HG03025 (cell line): Measurements from ENCODE around the gene ACKR4.
"Not testable (repeated sequence)": the region's sequence is repeated elsewhere in the genome, so short reads cannot be mapped to it uniquely, and the experiment has no call there.

Source experiments
- ATAC-seq: cut with Tn5 transposase; IDR thresholded peaks from one replicate; pipeline ENCODE4 v1.9.1; 2021; ENCODE audit warnings: mild to moderate bottlenecking, moderate library complexity; ENCODE audit not compliant: unreplicated experiment, low FRiP score

Gene ACKR4

DNA sequence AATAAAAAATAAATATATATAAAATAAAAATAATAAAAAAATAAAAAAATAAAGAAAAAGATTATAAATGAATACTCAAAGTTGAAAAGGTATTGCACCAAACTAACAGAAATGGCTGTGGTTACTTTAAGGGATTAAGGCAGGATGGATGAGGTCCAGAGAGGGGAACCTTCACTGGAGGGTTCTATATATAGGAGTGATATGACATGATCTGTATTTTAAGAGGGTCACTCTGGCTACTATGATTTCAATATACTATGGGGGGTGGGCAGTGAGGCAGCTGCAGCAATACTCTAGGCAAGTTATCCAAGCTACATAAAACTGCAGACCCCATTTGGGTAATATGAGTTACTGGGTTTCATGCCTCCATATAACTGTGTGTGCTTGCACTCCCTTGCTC lies 38.0 kb downstream of the ACKR4 start:
- ATAC-seq = no peak

DNA sequence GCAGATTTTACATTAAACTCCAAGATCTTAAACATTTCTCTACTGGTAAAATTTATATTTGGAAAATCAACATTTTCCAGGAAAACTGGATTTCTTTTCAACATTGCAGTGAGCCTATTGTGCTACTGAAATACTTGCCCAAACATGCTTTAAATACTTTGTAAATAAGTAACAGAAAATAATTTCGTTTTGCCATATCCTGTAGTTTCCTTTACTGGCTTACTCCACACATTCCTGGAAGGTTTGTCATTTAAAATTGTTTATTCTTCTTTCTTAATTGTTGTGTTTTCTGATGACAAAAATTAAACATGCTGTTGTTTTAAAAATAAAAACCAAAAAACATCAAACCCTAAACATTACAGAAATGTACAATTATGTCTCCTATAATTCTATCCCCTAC lies 40.5 kb downstream of the ACKR4 start:
- ATAC-seq = no peak

DNA sequence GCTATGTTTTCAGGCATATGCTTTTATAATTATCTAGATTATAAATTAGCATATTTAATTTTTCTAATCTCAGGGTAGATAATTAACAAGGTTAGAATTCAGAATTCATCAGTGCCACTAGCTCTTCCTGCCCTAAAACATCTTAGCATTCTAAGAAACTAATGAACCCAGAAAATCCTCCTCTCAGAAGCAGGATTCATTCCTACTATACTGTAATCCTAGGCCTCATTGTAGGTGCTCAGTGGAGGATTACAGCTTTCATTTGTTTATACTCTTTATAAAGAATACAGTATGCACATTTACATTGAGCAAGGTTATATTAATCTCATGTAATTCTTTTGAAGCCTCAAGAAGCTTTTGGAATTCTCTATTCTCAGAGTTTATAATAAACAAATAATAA lies 41.6 kb downstream of the ACKR4 start:
- no peak for ATAC-seq

DNA sequence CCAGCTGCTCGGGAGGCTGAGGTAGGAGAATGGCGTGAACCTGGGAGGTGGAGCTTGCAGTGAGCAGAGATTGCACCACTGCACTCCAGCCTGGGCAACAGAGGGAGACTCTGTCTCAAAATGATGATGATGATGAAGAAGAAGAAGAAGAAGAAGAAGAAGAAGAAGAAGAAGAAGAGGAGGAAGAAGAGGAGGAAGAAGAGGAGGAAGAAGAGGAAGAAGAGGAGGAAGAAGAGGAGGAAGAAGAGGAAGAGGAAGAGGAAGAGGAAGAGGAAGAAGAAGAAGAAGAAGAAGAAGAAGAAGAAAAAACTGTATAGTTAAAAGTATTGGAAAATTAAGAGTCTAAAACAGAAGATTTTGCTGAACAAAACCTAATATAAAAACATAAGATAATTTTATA lies 44.4 kb downstream of the ACKR4 start:
- ATAC-seq = not testable (repeated sequence)

DNA sequence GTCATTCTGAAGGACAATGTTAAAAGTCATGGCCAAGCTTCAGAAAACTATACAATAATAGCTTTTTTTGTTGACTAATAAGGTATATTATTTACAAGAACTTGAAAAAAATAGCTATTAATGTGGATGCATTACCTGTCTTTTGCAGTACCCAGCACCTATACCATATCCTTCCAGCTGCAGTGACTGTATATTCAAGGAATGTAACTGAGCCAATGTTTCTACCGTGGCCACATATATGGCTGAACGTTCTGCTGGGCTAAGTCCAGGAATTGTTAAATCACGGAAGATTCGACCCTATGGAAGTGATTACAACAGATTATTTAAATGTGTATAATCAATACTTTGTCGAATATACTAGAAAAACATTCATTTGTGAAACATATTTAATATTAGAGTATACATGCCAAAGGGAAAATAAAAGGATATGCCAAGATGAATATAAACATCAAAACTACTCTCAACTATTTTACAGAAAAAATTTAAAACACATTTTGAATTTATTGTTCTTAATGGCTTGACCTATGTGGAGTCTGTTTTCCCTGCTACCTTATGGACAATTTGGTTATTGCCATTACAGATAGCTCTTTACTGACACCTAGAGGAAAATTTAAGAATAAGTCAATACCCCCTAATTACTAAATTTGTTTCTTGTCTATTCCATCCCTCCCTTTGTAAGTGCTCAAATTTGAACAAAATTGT lies 44.9 kb downstream of the ACKR4 start:
- ATAC-seq = no peak

DNA sequence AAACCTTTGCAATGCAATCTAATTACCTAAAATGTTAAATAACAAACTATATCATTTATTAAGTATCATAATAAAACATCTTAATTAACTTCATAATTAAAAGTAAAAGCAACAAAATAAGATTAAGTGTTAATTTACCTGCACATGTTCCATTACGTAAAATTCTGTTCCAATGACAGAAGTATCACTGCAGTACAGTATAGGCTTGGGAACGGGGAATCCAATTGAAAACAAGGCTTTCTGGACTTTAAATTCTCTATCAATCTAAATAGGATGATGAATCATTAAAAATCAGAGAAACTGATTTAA lies 45.4 kb downstream of the ACKR4 start:
- ATAC-seq = no peak

DNA sequence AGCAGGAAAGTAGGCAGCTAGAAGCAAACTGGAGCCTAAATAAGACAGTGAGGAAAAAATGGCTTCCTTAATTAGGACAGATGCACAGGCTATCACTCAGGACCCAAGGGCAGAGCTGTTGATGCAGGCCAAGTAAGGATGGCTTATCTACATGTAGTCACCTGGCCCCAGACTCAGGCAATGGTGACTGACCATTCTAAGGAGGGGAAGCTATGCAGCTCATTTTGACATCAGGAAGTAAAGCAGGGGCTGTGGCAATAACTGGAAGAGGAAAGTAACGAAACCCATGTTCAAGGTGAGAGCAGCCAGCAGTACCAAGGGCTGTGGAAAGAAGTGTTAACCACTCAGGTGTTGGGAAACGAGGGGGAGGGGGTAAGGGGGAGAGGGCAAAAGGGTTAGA lies 46.3 kb downstream of the ACKR4 start:
- no peak for ATAC-seq

DNA sequence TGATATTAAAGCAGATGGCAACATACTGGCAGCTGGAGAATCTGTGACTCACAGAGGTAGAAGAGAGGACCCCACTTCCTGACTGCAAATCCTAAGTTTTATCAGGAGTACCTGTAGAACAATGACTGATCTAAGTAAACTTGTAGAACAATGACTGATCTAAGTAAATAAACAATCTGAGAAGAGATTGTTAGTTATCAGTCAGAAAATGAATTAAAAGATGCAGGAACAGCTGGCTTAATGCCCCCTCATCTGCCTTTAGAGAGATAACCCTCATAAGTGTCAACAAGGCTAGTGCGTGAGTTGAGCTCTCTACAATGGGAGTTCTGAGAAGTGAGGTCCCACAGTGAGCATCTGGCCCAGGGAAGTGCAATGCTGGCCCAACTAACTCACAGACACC lies 48.0 kb downstream of the ACKR4 start:
- ATAC-seq = no peak

DNA sequence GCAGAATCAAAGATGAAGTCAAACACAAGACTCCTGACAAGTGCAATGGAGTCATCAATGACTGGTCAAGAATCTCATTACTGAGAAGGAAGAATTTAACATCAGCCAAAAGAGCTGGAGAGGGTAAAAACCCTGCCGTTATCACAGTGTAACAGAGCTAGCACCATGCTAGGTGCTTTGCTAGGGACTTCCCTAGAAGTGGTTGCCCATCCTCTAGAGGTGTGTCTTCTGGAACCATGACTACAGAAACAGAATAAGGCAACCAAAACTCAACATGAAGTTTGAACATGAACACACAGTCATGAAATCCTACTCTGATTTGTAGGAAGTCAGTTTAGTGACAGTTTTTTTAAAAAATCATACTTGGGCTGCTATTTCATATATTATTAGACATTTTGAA lies 53.1 kb downstream of the ACKR4 start:
- ATAC-seq = no peak
